GM23338 (cell line): Measurements from ENCODE around the gene FHIT. TPM values are rescaled to one million over a fixed set of nuclear protein-coding genes. Genes with fewer than 3 reads are reported as not detected.

ENCODE experiments used
- ATAC-seq: fragments of 200-7000 bp; cut with Tn5 transposase; 3 replicates; pipeline ENCODE4 v1.9.1; 2020
- DNase-seq: peaks from one replicate; pipeline ENCODE4 v3.0.0-alpha.2; 2015; ENCODE audit warnings: low spot score
- H2AFZ ChIP-seq: fragments of 200-600 bp; sonication (generic); 2 replicates; pipeline ENCODE4 v1.8.0; 2016; ENCODE audit warnings: antibody characterized with exemption, mild to moderate bottlenecking, moderate library complexity
- H3F3A ChIP-seq: fragments of 200-600 bp; sonication (generic); replicated peaks from 2 replicates; pipeline ENCODE4 v1.8.0; 2017; ENCODE audit warnings: antibody characterized with exemption, mixed run types, low read depth
- H3K27ac ChIP-seq: fragments of 200-600 bp; sonication (generic); 2 replicates; pipeline ENCODE4 v1.6.1; 2016; ENCODE audit warnings: low read depth
- H3K27me3 ChIP-seq: fragments of 200-600 bp; sonication (generic); 2 replicates; pipeline ENCODE4 v1.8.0; 2016; ENCODE audit warnings: mild to moderate bottlenecking, mixed run types, moderate library complexity; ENCODE audit not compliant: insufficient read depth
- H3K36me3 ChIP-seq: fragments of 200-600 bp; sonication (generic); 2 replicates; pipeline ENCODE4 v1.8.0; 2016; ENCODE audit warnings: mild to moderate bottlenecking; ENCODE audit not compliant: insufficient read depth
- H3K4me1 ChIP-seq: fragments of 200-600 bp; sonication (generic); 2 replicates; pipeline ENCODE4 v1.8.0; 2016; ENCODE audit warnings: mild to moderate bottlenecking, moderate library complexity; ENCODE audit not compliant: insufficient read depth
- H3K4me2 ChIP-seq: fragments of 200-600 bp; sonication (generic); 2 replicates; pipeline ENCODE4 v1.7.1; 2017; ENCODE audit warnings: mixed run types
- H3K4me3 ChIP-seq: fragments of 200-600 bp; sonication (generic); 2 replicates; pipeline ENCODE4 v1.6.1; 2016; ENCODE audit warnings: mixed run types
- H3K79me2 ChIP-seq: fragments of 200-600 bp; sonication (generic); replicated peaks from 2 replicates; pipeline ENCODE4 v1.8.0; 2017; ENCODE audit warnings: mild to moderate bottlenecking; ENCODE audit not compliant: insufficient read depth
- H3K9me2 ChIP-seq: fragments of 200-600 bp; sonication (generic); 2 replicates; pipeline ENCODE4 v1.8.0; 2017; ENCODE audit not compliant: insufficient read depth
- H4K20me1 ChIP-seq: fragments of 200-600 bp; sonication (generic); replicated peaks from 2 replicates; pipeline ENCODE4 v1.8.0; 2017; ENCODE audit warnings: mild to moderate bottlenecking; ENCODE audit not compliant: insufficient read depth
- H3K27ac Mint-ChIP-seq: 2 replicates; pipeline ENCODE4 v1.8.0; 2020; ENCODE audit warnings: inconsistent platforms, mild to moderate bottlenecking, moderate library complexity, mixed read lengths
- H3K27me3 Mint-ChIP-seq: 3 replicates; pipeline ENCODE4 v1.8.0; 2022; ENCODE audit warnings: low read depth, mild to moderate bottlenecking, moderate library complexity, mixed read lengths, inconsistent platforms; ENCODE audit not compliant: insufficient read depth, poor library complexity
- H3K36me3 Mint-ChIP-seq: 3 replicates; pipeline ENCODE4 v1.8.0; 2021; ENCODE audit warnings: low read depth, mild to moderate bottlenecking, inconsistent platforms, moderate library complexity, mixed read lengths
- H3K4me1 Mint-ChIP-seq: 3 replicates; pipeline ENCODE4 v1.8.0; 2020; ENCODE audit warnings: mild to moderate bottlenecking, inconsistent platforms, mixed read lengths
- H3K4me3 Mint-ChIP-seq: 3 replicates; pipeline ENCODE4 v1.8.0; 2021; ENCODE audit warnings: moderate library complexity, mild to moderate bottlenecking, inconsistent platforms, mixed read lengths
- H3K9me3 Mint-ChIP-seq: 3 replicates; pipeline ENCODE4 v1.8.0; 2020; ENCODE audit warnings: moderate library complexity, mild to moderate bottlenecking, inconsistent platforms, mixed read lengths
- CREB1 ChIP-seq: fragments of 250-450 bp; sonication (Bioruptor Pico); IDR thresholded peaks from 2 replicates; pipeline ENCODE4 v1.5.0; 2020; ENCODE audit warnings: low read depth, mild to moderate bottlenecking, moderate library complexity
- EZH2 ChIP-seq: fragments of 200-600 bp; sonication (generic); IDR thresholded peaks from one replicate; pipeline ENCODE4 v1.8.0; 2017; ENCODE audit warnings: antibody characterized with exemption, mild to moderate bottlenecking, low read depth; ENCODE audit not compliant: unreplicated experiment
- EZH2phosphoT487 ChIP-seq: fragments of 200-600 bp; sonication (generic); IDR thresholded peaks from one replicate; pipeline ENCODE4 v1.8.1; 2018; ENCODE audit warnings: antibody characterized with exemption; ENCODE audit not compliant: unreplicated experiment
- JUNB ChIP-seq: IDR thresholded peaks from one replicate; pipeline ENCODE4 v1.6.1; 2016; ENCODE audit warnings: antibody characterized with exemption; ENCODE audit not compliant: unreplicated experiment
- NANOG ChIP-seq: IDR thresholded peaks from 2 replicates; pipeline ENCODE4 v1.6.1; 2016; ENCODE audit warnings: antibody characterized with exemption, borderline replicate concordance
- POLR2AphosphoS5 ChIP-seq: IDR thresholded peaks from 2 replicates; pipeline ENCODE4 v1.6.1; 2016; ENCODE audit warnings: antibody characterized with exemption, low read depth
- STAT1 ChIP-seq: IDR thresholded peaks from one replicate; pipeline ENCODE4 v1.6.1; 2016; ENCODE audit warnings: antibody characterized with exemption; ENCODE audit not compliant: unreplicated experiment
- ZNF114 ChIP-seq: fragments of 250-450 bp; sonication (Bioruptor Pico); IDR thresholded peaks from 2 replicates; pipeline ENCODE4 v1.5.0; 2020; ENCODE audit warnings: mild to moderate bottlenecking, moderate library complexity
- ZNF331 ChIP-seq: fragments of 250-450 bp; sonication (Bioruptor Pico); IDR thresholded peaks from 2 replicates; pipeline ENCODE4 v1.5.0; 2020; ENCODE audit warnings: low read depth, mild to moderate bottlenecking, moderate library complexity
- polyA plus RNA-seq: library from polyadenylated mRNA; unstranded; fragments of >200 nt; fragmentation: Nextera tagmentation; extraction: Ambion mirVana; gene quantifications from 2 replicates; pipeline ENCODE4 v1.2.1, GENCODE V29; 2016
- total RNA-seq: library from RNA; depleted of rRNA; stranded (reverse); fragments of >200 nt; shearing (Covaris generic); gene quantifications from 2 replicates; pipeline ENCODE4 v1.2.3, GENCODE V29; 2014
- TF ChIP-seq, protein P1 (sequence below): IDR thresholded peaks from one replicate; pipeline ENCODE4 v1.6.1; 2018; ENCODE audit warnings: antibody characterized with exemption; ENCODE audit not compliant: unreplicated experiment
- TF ChIP-seq, protein P2 (sequence below), 2 experiments: fragments of 200-600 bp in 1 of 2; sonication (generic) in 1 of 2; conservative IDR thresholded peaks; 2 replicates each; pipeline versions ENCODE4 v1.5.1 to v1.6.1; 2016 to 2017; ENCODE audit warnings: antibody characterized with exemption in 2 of 2, low read depth in 2 of 2, mild to moderate bottlenecking in 2 of 2, moderate library complexity in 1 of 2

Gene FHIT
- total and polyA plus RNA-seq, 2 experiments from 2014 or later, result 3.0 to 8.3 TPM

DNA sequence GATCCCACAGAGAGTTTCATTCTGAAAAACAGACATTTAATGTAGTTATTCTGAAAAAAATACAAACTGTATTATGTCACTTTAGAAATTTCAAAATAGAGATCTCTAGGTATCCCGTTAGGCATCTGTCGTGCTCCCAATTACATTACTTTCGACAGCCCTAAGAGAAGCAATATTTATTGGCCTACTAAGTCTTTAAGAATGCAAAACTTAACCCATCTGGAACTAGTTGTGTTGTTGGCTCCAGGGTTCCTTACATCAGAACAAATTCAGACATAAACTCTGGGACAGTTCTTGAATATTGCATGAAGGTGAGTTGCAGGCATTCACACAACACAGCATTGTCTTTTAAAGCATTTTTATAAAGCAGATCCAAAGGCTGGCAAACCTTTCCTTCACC lies 498.4 kb downstream of the FHIT start:
- DNase-seq (no peak), ATAC-seq (no peak)
- peaks cover 3% of the 10 kb centered on the region; the same call in 1 of the 2 replicates for H3K9me2 ChIP-seq
- no peak for TF ChIP-seq EZH2phosphoT487
- no peak for TF ChIP-seq ZNF114
- no peak for TF ChIP-seq JUNB
- peaks cover 33% of the 10 kb centered on the region for H3K36me3 Mint-ChIP-seq
- no peak overlapping the region for H3K27ac ChIP-seq
- no peak overlapping the region for H3K4me2 ChIP-seq
- H3K4me3 ChIP-seq, result no peak overlapping the region
- H3K27me3 ChIP-seq, result no peaks in the 10 kb centered on the region
- peaks cover 3% of the 10 kb centered on the region; the same call in 1 of the 2 replicates for H3K4me1 ChIP-seq
- H3K4me1 Mint-ChIP-seq, result peaks cover 19% of the 10 kb centered on the region; the same call in 2 of the 3 replicates
- H3K27me3 Mint-ChIP-seq, result peaks cover 2% of the 10 kb centered on the region
- no peaks in the 10 kb centered on the region for H3K79me2 ChIP-seq
- H3K4me3 Mint-ChIP-seq, result no peak overlapping the region
- no peaks in the 10 kb centered on the region for H4K20me1 ChIP-seq
- H3K9me3 Mint-ChIP-seq, result peaks cover 22% of the 10 kb centered on the region
- H3K27ac Mint-ChIP-seq, result 0 out of 2 replicates have a peak overlapping the region, but pooled peaks have one; percentile 39
- H3F3A ChIP-seq, result no peaks in the 10 kb centered on the region
- no peak overlapping the region for H2AFZ ChIP-seq
- peaks cover 8% of the 10 kb centered on the region; the same call in 1 of the 2 replicates for H3K36me3 ChIP-seq

DNA sequence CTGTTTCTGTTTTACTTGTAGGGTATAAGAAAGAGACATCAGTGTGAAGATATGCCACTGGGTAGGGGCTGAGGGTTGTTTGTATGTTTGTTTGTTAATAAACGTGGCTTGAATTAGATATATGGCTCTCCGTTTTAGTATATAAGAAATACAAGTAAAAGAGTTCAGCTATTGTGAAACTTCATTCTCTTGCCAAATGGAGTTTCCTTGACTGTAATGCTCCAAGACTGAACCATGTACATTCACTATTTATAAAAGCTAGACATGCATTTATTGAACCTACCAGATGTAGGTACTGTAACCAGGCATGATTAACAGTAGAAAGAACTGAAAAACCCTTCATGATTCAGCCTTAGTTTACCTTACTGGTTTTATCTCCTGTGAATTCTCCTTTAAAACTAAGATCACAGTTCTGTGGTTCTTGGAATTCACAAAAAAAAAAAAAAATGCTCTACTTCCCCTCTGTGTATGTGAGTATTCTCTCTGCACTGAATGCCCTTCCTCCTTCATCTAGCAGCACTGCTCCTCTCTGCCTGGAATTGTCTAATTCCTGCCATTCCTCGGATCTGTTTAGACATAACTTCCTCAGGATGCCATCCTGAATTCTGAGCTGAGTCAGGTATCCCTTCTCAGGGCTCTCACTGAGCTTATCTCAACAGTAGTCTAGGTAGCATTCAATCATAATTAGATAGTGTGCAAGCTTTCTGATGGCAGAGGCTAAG lies 504.4 kb downstream of the FHIT start:
- Mint-ChIP-seq H3K36me3 (peaks cover 29% of the 10 kb centered on the region), H3K27me3 (no peaks in the 10 kb centered on the region), H3K9me3 (peaks cover 22% of the 10 kb centered on the region), H3K4me3 (no peak overlapping the region), H3K27ac (no peak overlapping the region), H3K4me1 (peaks cover 25% of the 10 kb centered on the region; the same call in 2 of the 3 replicates)
- Histone ChIP-seq H4K20me1 (no peaks in the 10 kb centered on the region), H3K9me2 (peaks cover 8% of the 10 kb centered on the region), H2AFZ (no peak overlapping the region), H3K79me2 (no peaks in the 10 kb centered on the region), H3K36me3 (peaks cover 8% of the 10 kb centered on the region; the same call in 1 of the 2 replicates), H3K4me1 (peaks cover 17% of the 10 kb centered on the region), H3K4me2 (no peak overlapping the region), H3K27ac (no peak overlapping the region), H3K27me3 (no peaks in the 10 kb centered on the region), H3K4me3 (no peak overlapping the region), H3F3A (no peaks in the 10 kb centered on the region)
- ATAC-seq, result no peak
- no peak for DNase-seq
- TF ChIP-seq ZNF114 (no peak), EZH2 (no peak), EZH2phosphoT487 (no peak), JUNB (no peak), ZNF331 (CRISPR knock-in tag) (no peak), POLR2AphosphoS5 (no peak), CREB1 (no peak), NANOG (no peak), STAT1 (no peak)
- TF ChIP-seq, protein P1, sequence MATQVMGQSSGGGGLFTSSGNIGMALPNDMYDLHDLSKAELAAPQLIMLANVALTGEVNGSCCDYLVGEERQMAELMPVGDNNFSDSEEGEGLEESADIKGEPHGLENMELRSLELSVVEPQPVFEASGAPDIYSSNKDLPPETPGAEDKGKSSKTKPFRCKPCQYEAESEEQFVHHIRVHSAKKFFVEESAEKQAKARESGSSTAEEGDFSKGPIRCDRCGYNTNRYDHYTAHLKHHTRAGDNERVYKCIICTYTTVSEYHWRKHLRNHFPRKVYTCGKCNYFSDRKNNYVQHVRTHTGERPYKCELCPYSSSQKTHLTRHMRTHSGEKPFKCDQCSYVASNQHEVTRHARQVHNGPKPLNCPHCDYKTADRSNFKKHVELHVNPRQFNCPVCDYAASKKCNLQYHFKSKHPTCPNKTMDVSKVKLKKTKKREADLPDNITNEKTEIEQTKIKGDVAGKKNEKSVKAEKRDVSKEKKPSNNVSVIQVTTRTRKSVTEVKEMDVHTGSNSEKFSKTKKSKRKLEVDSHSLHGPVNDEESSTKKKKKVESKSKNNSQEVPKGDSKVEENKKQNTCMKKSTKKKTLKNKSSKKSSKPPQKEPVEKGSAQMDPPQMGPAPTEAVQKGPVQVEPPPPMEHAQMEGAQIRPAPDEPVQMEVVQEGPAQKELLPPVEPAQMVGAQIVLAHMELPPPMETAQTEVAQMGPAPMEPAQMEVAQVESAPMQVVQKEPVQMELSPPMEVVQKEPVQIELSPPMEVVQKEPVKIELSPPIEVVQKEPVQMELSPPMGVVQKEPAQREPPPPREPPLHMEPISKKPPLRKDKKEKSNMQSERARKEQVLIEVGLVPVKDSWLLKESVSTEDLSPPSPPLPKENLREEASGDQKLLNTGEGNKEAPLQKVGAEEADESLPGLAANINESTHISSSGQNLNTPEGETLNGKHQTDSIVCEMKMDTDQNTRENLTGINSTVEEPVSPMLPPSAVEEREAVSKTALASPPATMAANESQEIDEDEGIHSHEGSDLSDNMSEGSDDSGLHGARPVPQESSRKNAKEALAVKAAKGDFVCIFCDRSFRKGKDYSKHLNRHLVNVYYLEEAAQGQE, result no peak
- TF ChIP-seq, protein P2, sequence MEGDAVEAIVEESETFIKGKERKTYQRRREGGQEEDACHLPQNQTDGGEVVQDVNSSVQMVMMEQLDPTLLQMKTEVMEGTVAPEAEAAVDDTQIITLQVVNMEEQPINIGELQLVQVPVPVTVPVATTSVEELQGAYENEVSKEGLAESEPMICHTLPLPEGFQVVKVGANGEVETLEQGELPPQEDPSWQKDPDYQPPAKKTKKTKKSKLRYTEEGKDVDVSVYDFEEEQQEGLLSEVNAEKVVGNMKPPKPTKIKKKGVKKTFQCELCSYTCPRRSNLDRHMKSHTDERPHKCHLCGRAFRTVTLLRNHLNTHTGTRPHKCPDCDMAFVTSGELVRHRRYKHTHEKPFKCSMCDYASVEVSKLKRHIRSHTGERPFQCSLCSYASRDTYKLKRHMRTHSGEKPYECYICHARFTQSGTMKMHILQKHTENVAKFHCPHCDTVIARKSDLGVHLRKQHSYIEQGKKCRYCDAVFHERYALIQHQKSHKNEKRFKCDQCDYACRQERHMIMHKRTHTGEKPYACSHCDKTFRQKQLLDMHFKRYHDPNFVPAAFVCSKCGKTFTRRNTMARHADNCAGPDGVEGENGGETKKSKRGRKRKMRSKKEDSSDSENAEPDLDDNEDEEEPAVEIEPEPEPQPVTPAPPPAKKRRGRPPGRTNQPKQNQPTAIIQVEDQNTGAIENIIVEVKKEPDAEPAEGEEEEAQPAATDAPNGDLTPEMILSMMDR (conservative IDR thresholded peaks at IDR 0.05; ENCODE audit: low read depth in 2 of 2), result no peak
